HEK293 (cell line): ENCODE measurements around the gene PCBP3.
A peak's percentile ranks its signal among the peaks of the same experiment; 100 is the strongest.

Experiments used
- CTCF ChIA-PET: fragments of 350-600 bp; formaldehyde crosslinking; extraction: SDS; loops from one replicate; lab custom pipeline; 2021; ENCODE audit warnings: antibody characterized with exemption; lab: Yijun Ruan, JAX
- POLR2A ChIA-PET: fragments of 300-600 bp; formaldehyde crosslinking; extraction: SDS; loops from one replicate; lab custom pipeline; 2020; ENCODE audit warnings: antibody characterized with exemption, inconsistent platforms; lab: Yijun Ruan, JAX
- H3K27ac ChIP-seq: fragments of 200-500 bp; sonication (Bioruptor generic); 2 replicates; pipeline ENCODE4 v1.5.1; 2014; ENCODE audit warnings: low read depth, low read length, control low read depth, inconsistent platforms; ENCODE audit errors: extremely low read depth
- H3K36me3 ChIP-seq, 2 experiments: fragments of 200-500 bp in 1 of 2; sonication (Bioruptor generic) in 1 of 2; 1 replicate in 1 of 2; 2 replicates in 1 of 2; pipeline ENCODE4 v1.5.1; 2014 to 2017; ENCODE audit warnings: inconsistent platforms in 2 of 2, low read length in 2 of 2; ENCODE audit not compliant: control insufficient read depth in 2 of 2, insufficient read depth in 1 of 2
- H3K4me1 ChIP-seq: fragments of 200-500 bp; sonication (Bioruptor generic); 2 replicates; pipeline ENCODE4 v1.5.1; 2014; ENCODE audit warnings: mild to moderate bottlenecking, low read length, inconsistent platforms; ENCODE audit not compliant: control insufficient read depth, insufficient read depth
- H3K4me3 ChIP-seq: 2 replicates; pipeline ENCODE4 v1.5.1; 2011; ENCODE audit warnings: low read depth, mild to moderate bottlenecking, control low read depth, low read length, moderate library complexity
- H3K9me3 ChIP-seq: fragments of 200-500 bp; sonication (Bioruptor generic); 2 replicates; pipeline ENCODE4 v1.5.1; 2014; ENCODE audit warnings: low read depth, low read length, inconsistent platforms; ENCODE audit not compliant: control insufficient read depth, insufficient read depth
- KLF9 ChIP-seq: fragments of 450-650 bp; formaldehyde crosslinking; IDR thresholded peaks from 2 replicates; pipeline ENCODE4 v1.5.1; 2016; ENCODE audit warnings: missing biosample characterization, missing genetic modification characterization, low read depth
- SP7 ChIP-seq: fragments of 450-650 bp; formaldehyde crosslinking; IDR thresholded peaks from 2 replicates; pipeline ENCODE4 v1.5.1; 2016; ENCODE audit warnings: missing biosample characterization, missing genetic modification characterization
- ZNF16 ChIP-seq: fragments of 450-650 bp; formaldehyde crosslinking; IDR thresholded peaks from 2 replicates; pipeline ENCODE4 v1.5.1; 2016; ENCODE audit warnings: low read depth, missing biosample characterization, missing genetic modification characterization
- ZNF174 ChIP-seq: fragments of 450-650 bp; formaldehyde crosslinking; IDR thresholded peaks from 2 replicates; pipeline ENCODE4 v1.5.0; 2017; ENCODE audit warnings: missing biosample characterization, mild to moderate bottlenecking, missing genetic modification characterization
- ZNF19 ChIP-seq: fragments of 450-650 bp; formaldehyde crosslinking; IDR thresholded peaks from 2 replicates; pipeline ENCODE4; 2016; ENCODE audit warnings: missing biosample characterization, missing genetic modification characterization, low read depth
- ZNF211 ChIP-seq: fragments of 450-650 bp; formaldehyde crosslinking; IDR thresholded peaks from 2 replicates; pipeline ENCODE4 v1.5.1; 2016; ENCODE audit warnings: low read depth, missing biosample characterization, missing genetic modification characterization
- ZNF223 ChIP-seq: fragments of 450-650 bp; formaldehyde crosslinking; IDR thresholded peaks from 2 replicates; pipeline ENCODE4 v1.5.1; 2016; ENCODE audit warnings: missing biosample characterization, missing genetic modification characterization
- ZNF341 ChIP-seq: fragments of 450-650 bp; formaldehyde crosslinking; IDR thresholded peaks from 2 replicates; pipeline ENCODE4; 2016; ENCODE audit warnings: low read depth, missing biosample characterization, missing genetic modification characterization
- ZNF544 ChIP-seq: fragments of 450-650 bp; formaldehyde crosslinking; IDR thresholded peaks from 2 replicates; pipeline ENCODE4 v1.5.0; 2017; ENCODE audit warnings: missing biosample characterization, missing genetic modification characterization
- ZNF830 ChIP-seq: fragments of 450-650 bp; IDR thresholded peaks from 2 replicates; pipeline ENCODE4 v1.5.0; 2018; ENCODE audit warnings: missing biosample characterization, missing genetic modification characterization, low read depth, mild to moderate bottlenecking, moderate library complexity
- TF ChIP-seq, protein P1 (sequence below): IDR thresholded peaks from 2 replicates; pipeline ENCODE4 v1.6.1; 2011; ENCODE audit warnings: mild to moderate bottlenecking, low read depth, low read length, borderline replicate concordance
- TF ChIP-seq, protein P2 (sequence below): fragments of 450-650 bp; formaldehyde crosslinking; IDR thresholded peaks from 2 replicates; pipeline ENCODE4 v1.5.1; 2016; ENCODE audit warnings: missing biosample characterization, missing genetic modification characterization
- TF ChIP-seq, protein P3 (sequence below): sonication (generic); formaldehyde crosslinking; IDR thresholded peaks from 2 replicates; pipeline ENCODE4 v1.8.1; 2022; ENCODE audit warnings: mild to moderate bottlenecking, moderate library complexity, missing genetic modification reagents
- TF ChIP-seq, protein P4 (sequence below): fragments of 450-650 bp; formaldehyde crosslinking; IDR thresholded peaks from 2 replicates; pipeline ENCODE4 v1.5.1; 2017; ENCODE audit warnings: missing biosample characterization, missing genetic modification characterization
- TF ChIP-seq, protein P5 (sequence below): fragments of 450-650 bp; formaldehyde crosslinking; IDR thresholded peaks from 2 replicates; pipeline ENCODE4 v1.5.1; 2016; ENCODE audit warnings: missing biosample characterization, missing genetic modification characterization, low read depth

Gene PCBP3

DNA sequence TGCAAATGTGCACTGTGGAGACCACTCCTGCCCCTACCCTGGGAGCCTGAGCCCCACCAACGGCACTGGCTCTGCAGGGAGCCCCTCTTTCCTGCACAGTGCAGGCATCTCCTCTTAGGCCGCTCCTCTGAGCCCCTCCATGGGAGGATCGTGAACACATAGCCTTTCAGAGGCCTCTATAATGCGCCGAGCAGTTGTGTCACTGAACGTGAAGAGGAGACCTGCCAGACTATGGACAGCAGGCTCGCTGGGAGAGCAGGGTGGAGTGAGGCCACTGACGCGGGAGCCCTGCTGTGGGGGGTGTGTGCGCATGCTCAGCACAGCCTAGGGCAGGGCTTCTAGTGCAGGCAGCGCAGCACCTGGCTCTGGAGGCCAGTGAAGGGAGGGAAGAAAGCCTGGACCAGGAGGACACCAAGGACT is 186.7 kb downstream of the PCBP3 start:
- Histone ChIP-seq H3K36me3 (no peaks in the 10 kb centered on the region), H3K9me3 (no peaks in the 10 kb centered on the region), H3K4me3 (no peak overlapping the region), H3K4me1 (no peaks in the 10 kb centered on the region), H3K27ac (no peak overlapping the region)
- TF ChIP-seq, protein P1, sequence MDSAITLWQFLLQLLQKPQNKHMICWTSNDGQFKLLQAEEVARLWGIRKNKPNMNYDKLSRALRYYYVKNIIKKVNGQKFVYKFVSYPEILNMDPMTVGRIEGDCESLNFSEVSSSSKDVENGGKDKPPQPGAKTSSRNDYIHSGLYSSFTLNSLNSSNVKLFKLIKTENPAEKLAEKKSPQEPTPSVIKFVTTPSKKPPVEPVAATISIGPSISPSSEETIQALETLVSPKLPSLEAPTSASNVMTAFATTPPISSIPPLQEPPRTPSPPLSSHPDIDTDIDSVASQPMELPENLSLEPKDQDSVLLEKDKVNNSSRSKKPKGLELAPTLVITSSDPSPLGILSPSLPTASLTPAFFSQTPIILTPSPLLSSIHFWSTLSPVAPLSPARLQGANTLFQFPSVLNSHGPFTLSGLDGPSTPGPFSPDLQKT = no peak
- TF ChIP-seq ZNF341 (tag by site-specific recombination) (peak; percentile 75), ZNF544 (tag by site-specific recombination) (no peak)
- ChIA-PET POLR2A (no interaction called here), CTCF (interaction anchor here (1.2 to 1.4 kb wide), 2 partner anchors 274 to 692 kb away, joined by 3 to 5 read pairs; no protein-coding TSS in a partner anchor)

DNA sequence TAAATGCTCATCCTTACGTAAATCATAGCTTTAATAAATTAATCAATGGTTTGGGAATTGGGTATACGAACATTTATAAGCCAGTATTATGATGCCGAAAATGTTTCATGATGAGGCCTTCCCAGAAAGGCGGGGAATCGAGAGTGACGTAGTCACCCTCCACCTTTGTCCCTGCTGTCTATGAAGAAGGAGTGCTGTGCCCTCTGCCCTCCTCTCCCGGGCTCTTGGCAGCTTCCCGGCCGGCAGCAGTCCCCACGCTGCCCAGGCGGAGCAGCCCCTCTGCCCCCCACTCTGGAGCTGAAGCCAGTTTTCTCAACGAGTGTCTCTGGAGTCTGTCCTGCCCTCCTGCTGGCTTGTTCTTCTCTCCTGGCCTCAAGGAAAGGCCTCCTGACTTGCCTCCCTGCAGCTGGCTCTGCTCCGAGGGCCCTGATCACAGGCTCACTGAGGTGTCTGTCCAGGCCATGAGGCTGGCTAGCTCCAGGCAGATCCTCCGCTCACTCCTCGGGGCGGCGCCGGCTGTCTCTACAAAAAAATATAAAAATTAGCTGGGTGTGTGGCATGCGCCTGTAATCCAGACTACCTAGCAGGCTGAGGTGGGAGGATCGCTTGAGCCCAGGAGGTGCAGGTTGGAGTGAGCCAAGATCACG is 187.3 kb downstream of the PCBP3 start:
- TF ChIP-seq ZNF211 (tag by site-specific recombination) = no peak
- TF ChIP-seq, protein P2, sequence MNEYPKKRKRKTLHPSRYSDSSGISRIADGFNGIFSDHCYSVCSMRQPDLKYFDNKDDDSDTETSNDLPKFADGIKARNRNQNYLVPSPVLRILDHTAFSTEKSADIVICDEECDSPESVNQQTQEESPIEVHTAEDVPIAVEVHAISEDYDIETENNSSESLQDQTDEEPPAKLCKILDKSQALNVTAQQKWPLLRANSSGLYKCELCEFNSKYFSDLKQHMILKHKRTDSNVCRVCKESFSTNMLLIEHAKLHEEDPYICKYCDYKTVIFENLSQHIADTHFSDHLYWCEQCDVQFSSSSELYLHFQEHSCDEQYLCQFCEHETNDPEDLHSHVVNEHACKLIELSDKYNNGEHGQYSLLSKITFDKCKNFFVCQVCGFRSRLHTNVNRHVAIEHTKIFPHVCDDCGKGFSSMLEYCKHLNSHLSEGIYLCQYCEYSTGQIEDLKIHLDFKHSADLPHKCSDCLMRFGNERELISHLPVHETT (tag by site-specific recombination) = no peak
- no peak for TF ChIP-seq ZNF19 (tag by site-specific recombination)
- no peak for TF ChIP-seq SP7 (tag by site-specific recombination)
- no peak for TF ChIP-seq ZNF174
- no peak for TF ChIP-seq ZNF223 (tag by site-specific recombination)
- TF ChIP-seq, protein P3, sequence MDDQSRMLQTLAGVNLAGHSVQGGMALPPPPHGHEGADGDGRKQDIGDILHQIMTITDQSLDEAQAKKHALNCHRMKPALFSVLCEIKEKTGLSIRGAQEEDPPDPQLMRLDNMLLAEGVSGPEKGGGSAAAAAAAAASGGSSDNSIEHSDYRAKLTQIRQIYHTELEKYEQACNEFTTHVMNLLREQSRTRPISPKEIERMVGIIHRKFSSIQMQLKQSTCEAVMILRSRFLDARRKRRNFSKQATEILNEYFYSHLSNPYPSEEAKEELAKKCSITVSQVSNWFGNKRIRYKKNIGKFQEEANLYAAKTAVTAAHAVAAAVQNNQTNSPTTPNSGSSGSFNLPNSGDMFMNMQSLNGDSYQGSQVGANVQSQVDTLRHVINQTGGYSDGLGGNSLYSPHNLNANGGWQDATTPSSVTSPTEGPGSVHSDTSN (CRISPR knock-in tag) = no peak
- TF ChIP-seq, protein P4, sequence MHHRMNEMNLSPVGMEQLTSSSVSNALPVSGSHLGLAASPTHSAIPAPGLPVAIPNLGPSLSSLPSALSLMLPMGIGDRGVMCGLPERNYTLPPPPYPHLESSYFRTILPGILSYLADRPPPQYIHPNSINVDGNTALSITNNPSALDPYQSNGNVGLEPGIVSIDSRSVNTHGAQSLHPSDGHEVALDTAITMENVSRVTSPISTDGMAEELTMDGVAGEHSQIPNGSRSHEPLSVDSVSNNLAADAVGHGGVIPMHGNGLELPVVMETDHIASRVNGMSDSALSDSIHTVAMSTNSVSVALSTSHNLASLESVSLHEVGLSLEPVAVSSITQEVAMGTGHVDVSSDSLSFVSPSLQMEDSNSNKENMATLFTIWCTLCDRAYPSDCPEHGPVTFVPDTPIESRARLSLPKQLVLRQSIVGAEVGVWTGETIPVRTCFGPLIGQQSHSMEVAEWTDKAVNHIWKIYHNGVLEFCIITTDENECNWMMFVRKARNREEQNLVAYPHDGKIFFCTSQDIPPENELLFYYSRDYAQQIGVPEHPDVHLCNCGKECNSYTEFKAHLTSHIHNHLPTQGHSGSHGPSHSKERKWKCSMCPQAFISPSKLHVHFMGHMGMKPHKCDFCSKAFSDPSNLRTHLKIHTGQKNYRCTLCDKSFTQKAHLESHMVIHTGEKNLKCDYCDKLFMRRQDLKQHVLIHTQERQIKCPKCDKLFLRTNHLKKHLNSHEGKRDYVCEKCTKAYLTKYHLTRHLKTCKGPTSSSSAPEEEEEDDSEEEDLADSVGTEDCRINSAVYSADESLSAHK = no peak
- TF ChIP-seq KLF9 = no peak
- TF ChIP-seq ZNF16 (tag by site-specific recombination) = no peak
- TF ChIP-seq, protein P5, sequence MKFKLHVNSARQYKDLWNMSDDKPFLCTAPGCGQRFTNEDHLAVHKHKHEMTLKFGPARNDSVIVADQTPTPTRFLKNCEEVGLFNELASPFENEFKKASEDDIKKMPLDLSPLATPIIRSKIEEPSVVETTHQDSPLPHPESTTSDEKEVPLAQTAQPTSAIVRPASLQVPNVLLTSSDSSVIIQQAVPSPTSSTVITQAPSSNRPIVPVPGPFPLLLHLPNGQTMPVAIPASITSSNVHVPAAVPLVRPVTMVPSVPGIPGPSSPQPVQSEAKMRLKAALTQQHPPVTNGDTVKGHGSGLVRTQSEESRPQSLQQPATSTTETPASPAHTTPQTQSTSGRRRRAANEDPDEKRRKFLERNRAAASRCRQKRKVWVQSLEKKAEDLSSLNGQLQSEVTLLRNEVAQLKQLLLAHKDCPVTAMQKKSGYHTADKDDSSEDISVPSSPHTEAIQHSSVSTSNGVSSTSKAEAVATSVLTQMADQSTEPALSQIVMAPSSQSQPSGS (tag by site-specific recombination) = no peak
- no peak for TF ChIP-seq ZNF830
- H3K9me3 ChIP-seq = no peaks in the 10 kb centered on the region
- ChIA-PET POLR2A (no interaction called here), CTCF (interaction anchor here (1.0 to 1.4 kb wide), 3 partner anchors 9 to 692 kb away, joined by 3 to 5 read pairs (median 5); no protein-coding TSS in a partner anchor)
- no peaks in the 10 kb centered on the region for H3K4me1 ChIP-seq
- no peak overlapping the region for H3K4me3 ChIP-seq
- H3K27ac ChIP-seq = no peak overlapping the region
- H3K36me3 ChIP-seq = no peaks in the 10 kb centered on the region
